Measurements from ENCODE around the gene DDX31.

DDX31 gene

DNA sequence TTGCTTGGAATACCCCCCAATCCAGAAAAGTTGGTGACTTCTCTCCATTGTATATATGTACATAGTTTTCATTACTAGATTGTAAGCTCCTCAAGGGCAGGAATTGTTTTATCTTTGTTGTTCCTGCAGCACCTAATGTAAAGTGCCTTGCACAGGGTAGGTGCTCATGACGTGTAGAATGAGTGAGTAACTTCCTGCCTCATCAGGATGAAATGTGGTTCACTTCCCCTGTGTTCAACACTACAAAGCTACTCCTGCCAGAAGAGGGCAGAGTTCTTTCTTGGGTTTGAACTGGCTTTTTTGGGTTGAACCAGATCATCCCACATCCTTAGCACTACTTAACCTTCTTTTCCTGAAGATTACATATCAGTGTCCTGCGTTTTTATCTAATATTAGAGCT lies 24.4 kb upstream of the DDX31 start:
- no peak for DNase-seq (ENCODE audit: low spot score)
- TF ChIP-seq, protein P1, sequence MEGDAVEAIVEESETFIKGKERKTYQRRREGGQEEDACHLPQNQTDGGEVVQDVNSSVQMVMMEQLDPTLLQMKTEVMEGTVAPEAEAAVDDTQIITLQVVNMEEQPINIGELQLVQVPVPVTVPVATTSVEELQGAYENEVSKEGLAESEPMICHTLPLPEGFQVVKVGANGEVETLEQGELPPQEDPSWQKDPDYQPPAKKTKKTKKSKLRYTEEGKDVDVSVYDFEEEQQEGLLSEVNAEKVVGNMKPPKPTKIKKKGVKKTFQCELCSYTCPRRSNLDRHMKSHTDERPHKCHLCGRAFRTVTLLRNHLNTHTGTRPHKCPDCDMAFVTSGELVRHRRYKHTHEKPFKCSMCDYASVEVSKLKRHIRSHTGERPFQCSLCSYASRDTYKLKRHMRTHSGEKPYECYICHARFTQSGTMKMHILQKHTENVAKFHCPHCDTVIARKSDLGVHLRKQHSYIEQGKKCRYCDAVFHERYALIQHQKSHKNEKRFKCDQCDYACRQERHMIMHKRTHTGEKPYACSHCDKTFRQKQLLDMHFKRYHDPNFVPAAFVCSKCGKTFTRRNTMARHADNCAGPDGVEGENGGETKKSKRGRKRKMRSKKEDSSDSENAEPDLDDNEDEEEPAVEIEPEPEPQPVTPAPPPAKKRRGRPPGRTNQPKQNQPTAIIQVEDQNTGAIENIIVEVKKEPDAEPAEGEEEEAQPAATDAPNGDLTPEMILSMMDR (IDR thresholded peaks at IDR 0.05; ENCODE audit: poor library complexity, severe bottlenecking) = no peak
- Histone ChIP-seq H3K36me3 (ENCODE audit: low read depth) (peaks cover 29% of the 10 kb centered on the region), H3K4me1 (ENCODE audit: insufficient read depth, poor library complexity, severe bottlenecking) (no peaks in the 10 kb centered on the region), H3K27me3 (ENCODE audit: insufficient read depth, poor library complexity, severe bottlenecking) (no peaks in the 10 kb centered on the region), H3K9me3 (ENCODE audit: severe bottlenecking) (peaks cover 11% of the 10 kb centered on the region), H3K27ac (ENCODE audit: poor library complexity, severe bottlenecking) (no peak overlapping the region), H3K4me3 (ENCODE audit: severe bottlenecking) (no peak overlapping the region)
- no peak for ATAC-seq (ENCODE audit: low read depth)

DNA sequence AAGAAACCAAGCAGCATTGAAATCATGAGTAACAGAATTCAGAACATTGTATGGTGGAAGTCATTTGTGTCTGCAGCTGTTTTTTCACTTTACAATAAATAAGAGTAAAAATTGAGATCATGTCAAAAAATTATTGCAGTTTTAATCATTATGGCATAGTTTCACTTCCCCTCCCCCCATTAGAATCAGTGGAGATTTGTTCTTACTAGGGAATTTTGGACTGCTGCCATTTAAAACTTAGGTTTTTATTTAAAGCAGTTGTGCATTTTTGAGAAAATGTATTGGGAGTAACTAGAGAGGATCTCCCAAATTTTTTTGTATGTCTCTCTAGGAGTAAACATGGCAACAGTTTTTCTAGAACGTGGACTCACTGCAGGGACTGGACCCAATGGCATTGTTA lies 20.9 kb upstream of the DDX31 start:
- no peaks in the 10 kb centered on the region for H3K9me3 ChIP-seq (ENCODE audit: severe bottlenecking)
- TF ChIP-seq, protein P1 (IDR thresholded peaks at IDR 0.05; ENCODE audit: poor library complexity, severe bottlenecking) = no peak
- H3K4me3 ChIP-seq (ENCODE audit: severe bottlenecking) = no peak overlapping the region
- no peak overlapping the region for H3K27ac ChIP-seq (ENCODE audit: poor library complexity, severe bottlenecking)
- no peak for DNase-seq (ENCODE audit: low spot score)
- no peak for ATAC-seq (ENCODE audit: low read depth)
- H3K4me1 ChIP-seq (ENCODE audit: insufficient read depth, poor library complexity, severe bottlenecking) = no peaks in the 10 kb centered on the region
- H3K36me3 ChIP-seq (ENCODE audit: low read depth) = peaks cover 60% of the 10 kb centered on the region
- no peaks in the 10 kb centered on the region for H3K27me3 ChIP-seq (ENCODE audit: insufficient read depth, poor library complexity, severe bottlenecking)

DNA sequence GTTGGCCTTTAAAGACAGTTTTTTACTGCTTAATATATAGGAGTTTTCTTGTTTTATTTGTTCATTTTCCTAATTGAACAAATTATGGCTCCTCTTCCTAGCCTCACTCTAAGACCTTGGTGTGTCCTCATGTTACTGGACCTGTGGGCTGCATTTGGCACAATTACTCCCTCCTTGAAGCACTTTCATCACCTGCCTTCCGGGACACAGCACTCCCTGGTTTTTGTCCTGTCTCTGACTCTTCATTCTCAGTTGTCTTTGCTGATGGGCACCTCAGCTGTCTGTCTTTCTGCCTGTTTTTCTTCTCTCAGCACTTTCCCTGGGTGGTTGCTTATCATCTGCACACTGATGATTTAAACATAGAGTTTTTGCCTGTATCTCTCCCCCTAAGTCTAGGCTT lies 14.1 kb upstream of the DDX31 start:
- ATAC-seq (ENCODE audit: low read depth) = no peak
- H3K9me3 ChIP-seq (ENCODE audit: severe bottlenecking) = no peaks in the 10 kb centered on the region
- DNase-seq (ENCODE audit: low spot score) = no peak
- H3K27me3 ChIP-seq (ENCODE audit: insufficient read depth, poor library complexity, severe bottlenecking) = no peaks in the 10 kb centered on the region
- H3K36me3 ChIP-seq (ENCODE audit: low read depth) = peaks cover 92% of the 10 kb centered on the region
- no peaks in the 10 kb centered on the region for H3K4me1 ChIP-seq (ENCODE audit: insufficient read depth, poor library complexity, severe bottlenecking)
- TF ChIP-seq, protein P1 (IDR thresholded peaks at IDR 0.05; ENCODE audit: poor library complexity, severe bottlenecking) = no peak
- H3K4me3 ChIP-seq (ENCODE audit: severe bottlenecking) = no peak overlapping the region
- H3K27ac ChIP-seq (ENCODE audit: poor library complexity, severe bottlenecking) = no peak overlapping the region

DNA sequence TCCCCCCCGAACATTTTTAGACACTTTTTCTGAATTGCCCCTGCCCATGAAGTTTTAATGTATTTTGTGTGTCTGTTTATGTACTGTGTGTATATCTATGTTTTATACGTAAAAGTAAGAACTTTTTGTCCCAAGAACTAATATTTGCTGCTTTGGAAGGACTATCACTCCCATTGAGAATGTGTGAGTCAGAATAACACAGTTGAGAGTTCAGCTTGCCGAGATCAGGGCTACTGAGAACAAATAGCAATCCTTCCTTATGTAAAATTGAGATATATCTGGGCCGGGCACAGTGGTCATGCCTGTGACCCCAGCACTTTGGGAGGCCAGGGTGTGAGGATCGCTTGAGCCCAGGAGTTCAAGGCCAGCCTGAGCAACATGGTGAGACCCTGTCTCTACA lies 11.8 kb upstream of the DDX31 start:
- no peak for ATAC-seq (ENCODE audit: low read depth)
- no peaks in the 10 kb centered on the region for H3K4me1 ChIP-seq (ENCODE audit: insufficient read depth, poor library complexity, severe bottlenecking)
- no peak for DNase-seq (ENCODE audit: low spot score)
- H3K27ac ChIP-seq (ENCODE audit: poor library complexity, severe bottlenecking) = no peak overlapping the region
- peaks cover 94% of the 10 kb centered on the region for H3K36me3 ChIP-seq (ENCODE audit: low read depth)
- H3K4me3 ChIP-seq (ENCODE audit: severe bottlenecking) = no peak overlapping the region
- no peaks in the 10 kb centered on the region for H3K9me3 ChIP-seq (ENCODE audit: severe bottlenecking)
- no peaks in the 10 kb centered on the region for H3K27me3 ChIP-seq (ENCODE audit: insufficient read depth, poor library complexity, severe bottlenecking)
- TF ChIP-seq, protein P1 (IDR thresholded peaks at IDR 0.05; ENCODE audit: poor library complexity, severe bottlenecking) = no peak

GRCh38 chr9:132679946-132680625 lies 10.3 kb upstream of the DDX31 start:
- Histone ChIP-seq H3K4me3 (ENCODE audit: severe bottlenecking) (no peak overlapping the region), H3K9me3 (ENCODE audit: severe bottlenecking) (no peaks in the 10 kb centered on the region), H3K27ac (ENCODE audit: poor library complexity, severe bottlenecking) (no peak overlapping the region), H3K36me3 (ENCODE audit: low read depth) (peaks cover 81% of the 10 kb centered on the region), H3K4me1 (ENCODE audit: insufficient read depth, poor library complexity, severe bottlenecking) (no peaks in the 10 kb centered on the region), H3K27me3 (ENCODE audit: insufficient read depth, poor library complexity, severe bottlenecking) (no peaks in the 10 kb centered on the region)
- DNase-seq (ENCODE audit: low spot score) (no peak), ATAC-seq (ENCODE audit: low read depth) (no peak)
- TF ChIP-seq, protein P1 (IDR thresholded peaks at IDR 0.05; ENCODE audit: poor library complexity, severe bottlenecking) = no peak

Measured in RWPE2 (cell line).